ENCODE data around the gene BMP8A.
"Not testable (repeated sequence)": the region's sequence is repeated elsewhere in the genome, so short reads cannot be mapped to it uniquely, and the experiment has no call there.

BMP8A gene

GRCh38 chr1:39466413-39467107 lies 24.9 kb upstream of the BMP8A start:
- TF ChIP-seq POLR2A (IDR thresholded peaks at IDR 0.05; ENCODE audit: low read depth, low read length) (no peak), POLR2AphosphoS5 (IDR thresholded peaks at IDR 0.05; ENCODE audit: low read depth, low read length) (no peak), TAF1 (IDR thresholded peaks at IDR 0.05; ENCODE audit: borderline replicate concordance, low read depth, low read length) (no peak)
- no peak for FAIRE-seq
- no peak for DNase-seq (ENCODE audit: insufficient read length)

DNA sequence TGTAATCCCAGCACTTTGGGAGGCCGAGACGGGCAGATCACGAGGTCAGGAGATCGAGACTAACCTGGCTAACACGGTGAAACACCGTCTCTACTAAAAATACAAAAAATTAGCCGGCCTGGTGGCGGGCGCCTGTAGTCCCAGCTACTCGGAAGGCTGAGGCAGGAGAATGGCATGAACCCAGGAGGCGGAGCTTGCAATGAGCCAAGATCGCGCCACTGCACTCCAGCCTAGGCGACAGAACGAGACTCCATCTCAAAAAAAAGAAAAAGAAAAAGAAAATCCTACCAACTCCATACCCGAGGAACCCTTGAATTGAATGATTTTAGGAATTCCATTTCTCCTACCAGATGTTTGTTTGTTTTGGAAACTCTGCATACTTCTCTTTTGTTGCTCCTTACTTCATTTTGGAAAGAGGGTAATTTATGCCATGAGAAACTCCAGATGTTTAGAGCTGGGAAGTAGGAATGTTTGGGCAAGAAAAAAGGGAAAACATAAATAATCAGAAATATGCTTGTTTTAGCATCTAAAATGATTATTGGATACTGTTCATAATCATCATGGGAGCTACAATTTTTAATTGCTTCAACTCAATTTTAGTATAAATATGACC lies 24.2 kb upstream of the BMP8A start:
- FAIRE-seq; DNase-seq (ENCODE audit: insufficient read length): not testable (repeated sequence)

GRCh38 chr1:39469150-39469549 lies 22.3 kb upstream of the BMP8A start:
- TF ChIP-seq TAF1 (IDR thresholded peaks at IDR 0.05; ENCODE audit: borderline replicate concordance, low read depth, low read length) (no peak), POLR2A (IDR thresholded peaks at IDR 0.05; ENCODE audit: low read depth, low read length) (no peak), POLR2AphosphoS5 (IDR thresholded peaks at IDR 0.05; ENCODE audit: low read depth, low read length) (no peak)
- no peak for FAIRE-seq
- DNase-seq (ENCODE audit: insufficient read length), result no peak

- TF ChIP-seq POLR2AphosphoS5 (IDR thresholded peaks at IDR 0.05; ENCODE audit: low read depth, low read length), result no peak
- no peak for TF ChIP-seq TAF1 (IDR thresholded peaks at IDR 0.05; ENCODE audit: borderline replicate concordance, low read depth, low read length)
- no peak for TF ChIP-seq POLR2A (IDR thresholded peaks at IDR 0.05; ENCODE audit: low read depth, low read length)
- no peak for FAIRE-seq
- DNase-seq (ENCODE audit: insufficient read length), result no peak
These were observed 21.4 kb upstream of the BMP8A start for GRCh38 chr1:39470040-39470439.

DNA sequence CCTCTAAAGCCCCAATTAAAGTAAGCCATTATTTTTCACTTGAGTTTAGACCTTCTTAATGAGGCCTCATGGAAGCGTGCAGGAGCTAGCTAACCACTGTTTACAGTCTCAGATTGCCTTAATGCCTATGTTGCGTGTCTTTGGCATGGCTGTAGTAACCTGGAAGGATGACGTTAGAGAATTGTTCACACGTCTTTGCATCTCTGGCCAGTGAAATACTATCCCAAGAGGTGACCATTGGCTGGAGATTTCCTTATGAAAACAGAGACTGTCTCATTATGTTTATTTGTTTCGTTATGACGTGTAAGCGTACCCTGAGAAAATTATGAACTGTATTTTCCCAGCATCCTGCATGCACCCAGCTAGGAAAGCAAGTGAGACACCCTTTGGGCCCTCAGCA lies 18.6 kb upstream of the BMP8A start:
- DNase-seq (ENCODE audit: insufficient read length) (no peak), FAIRE-seq (no peak)
- TF ChIP-seq POLR2AphosphoS5 (IDR thresholded peaks at IDR 0.05; ENCODE audit: low read depth, low read length) (no peak), TAF1 (IDR thresholded peaks at IDR 0.05; ENCODE audit: borderline replicate concordance, low read depth, low read length) (no peak), POLR2A (IDR thresholded peaks at IDR 0.05; ENCODE audit: low read depth, low read length) (no peak)

DNA sequence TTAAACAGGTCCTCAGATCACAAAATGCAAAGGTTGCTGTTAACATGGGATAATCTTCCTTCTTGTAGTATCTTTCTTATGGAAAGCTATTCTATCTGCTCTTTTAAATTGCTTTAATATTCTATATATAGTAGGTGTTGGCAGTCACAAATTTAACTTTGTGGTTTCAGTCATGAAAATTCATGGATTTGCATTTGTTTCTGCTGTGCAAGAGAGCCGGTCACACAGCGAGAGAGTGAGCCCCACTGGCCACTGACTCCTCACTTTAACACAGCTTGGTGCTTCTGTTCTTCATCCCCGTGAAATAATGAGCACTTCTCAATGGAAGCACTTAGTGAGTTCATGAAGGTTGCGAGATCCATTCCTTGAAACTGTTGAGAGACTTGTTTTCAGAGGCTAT lies 18.1 kb upstream of the BMP8A start:
- no peak for FAIRE-seq
- no peak for DNase-seq (ENCODE audit: insufficient read length)
- TF ChIP-seq POLR2A (IDR thresholded peaks at IDR 0.05; ENCODE audit: low read depth, low read length) (no peak), POLR2AphosphoS5 (IDR thresholded peaks at IDR 0.05; ENCODE audit: low read depth, low read length) (no peak), TAF1 (IDR thresholded peaks at IDR 0.05; ENCODE audit: borderline replicate concordance, low read depth, low read length) (no peak)

DNA sequence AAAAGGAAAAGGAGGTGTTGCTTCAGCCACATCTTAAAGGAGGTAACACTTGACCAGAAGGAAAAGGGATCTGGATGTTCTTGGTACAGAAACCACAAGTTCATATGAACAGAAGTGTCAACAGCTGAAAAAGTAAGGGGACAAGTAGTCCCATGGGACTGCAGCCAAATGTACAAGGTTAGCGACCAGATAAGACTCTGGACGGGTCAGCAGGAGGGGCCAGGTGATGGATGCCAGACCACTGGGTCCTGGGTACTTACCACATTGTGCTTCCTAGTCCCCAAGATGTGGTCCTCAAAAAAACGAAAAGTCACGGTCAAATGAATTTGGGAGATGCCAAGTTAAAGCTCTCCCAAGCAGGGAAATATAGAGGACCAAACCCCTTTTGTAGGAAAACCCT lies 16.6 kb upstream of the BMP8A start:
- no peak for TF ChIP-seq POLR2A (IDR thresholded peaks at IDR 0.05; ENCODE audit: low read depth, low read length)
- TF ChIP-seq POLR2AphosphoS5 (IDR thresholded peaks at IDR 0.05; ENCODE audit: low read depth, low read length), result no peak
- TF ChIP-seq TAF1 (IDR thresholded peaks at IDR 0.05; ENCODE audit: borderline replicate concordance, low read depth, low read length), result no peak
- FAIRE-seq, result no peak
- no peak for DNase-seq (ENCODE audit: insufficient read length)

GRCh38 chr1:39475551-39475950 lies 15.9 kb upstream of the BMP8A start:
- DNase-seq (ENCODE audit: insufficient read length), result not testable (repeated sequence)
- FAIRE-seq, result peak; percentile 30

DNA sequence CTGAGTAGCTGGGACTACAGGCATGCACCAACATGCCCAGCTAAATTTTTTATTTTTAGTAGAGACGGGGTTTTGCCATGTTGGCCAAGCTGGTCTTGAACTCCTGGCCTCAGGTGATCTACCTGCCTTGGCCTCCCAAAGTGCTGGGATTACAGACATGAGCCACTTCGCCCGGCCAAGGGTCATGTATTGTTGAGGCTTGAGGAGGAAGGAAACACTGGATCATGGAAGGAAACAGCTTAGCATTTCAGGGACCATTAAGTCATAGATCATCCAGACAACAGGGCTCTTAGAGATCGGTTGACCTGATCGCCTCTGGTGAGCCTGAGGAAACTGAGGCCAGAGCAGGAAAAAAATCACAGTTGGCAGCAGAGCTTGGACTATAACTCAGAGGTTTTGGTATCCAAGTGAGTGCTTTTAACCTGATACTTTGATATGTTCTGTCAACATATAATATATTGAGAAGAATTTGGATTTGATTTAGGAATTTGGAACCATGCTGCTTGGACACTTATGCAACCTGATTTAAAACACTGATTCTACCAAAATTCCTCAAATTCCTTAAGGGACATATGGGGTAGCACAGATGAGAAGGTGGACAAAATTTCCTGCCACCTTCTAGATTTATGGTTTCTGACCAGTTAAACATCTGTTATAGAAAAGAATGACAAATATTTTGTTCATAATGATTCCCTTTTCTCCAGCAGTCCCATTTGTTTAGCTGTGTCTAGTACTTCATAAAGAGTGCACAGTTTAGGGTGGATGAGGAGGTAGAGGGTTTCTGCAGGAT lies 13.1 kb upstream of the BMP8A start:
- FAIRE-seq, result no peak
- DNase-seq (ENCODE audit: insufficient read length), result no peak
- TF ChIP-seq POLR2AphosphoS5 (IDR thresholded peaks at IDR 0.05; ENCODE audit: low read depth, low read length) (no peak), TAF1 (IDR thresholded peaks at IDR 0.05; ENCODE audit: borderline replicate concordance, low read depth, low read length) (no peak), POLR2A (IDR thresholded peaks at IDR 0.05; ENCODE audit: low read depth, low read length) (no peak)

GRCh38 chr1:39481289-39481688 lies 10.1 kb upstream of the BMP8A start:
- no peak for FAIRE-seq
- DNase-seq (ENCODE audit: insufficient read length), result no peak
- TF ChIP-seq POLR2AphosphoS5 (IDR thresholded peaks at IDR 0.05; ENCODE audit: low read depth, low read length), result no peak
- no peak for TF ChIP-seq POLR2A (IDR thresholded peaks at IDR 0.05; ENCODE audit: low read depth, low read length)
- no peak for TF ChIP-seq TAF1 (IDR thresholded peaks at IDR 0.05; ENCODE audit: borderline replicate concordance, low read depth, low read length)

GRCh38 chr1:39483276-39483675 lies 8.2 kb upstream of the BMP8A start:
- FAIRE-seq (no peak), DNase-seq (ENCODE audit: insufficient read length) (no peak)
- TF ChIP-seq TAF1 (IDR thresholded peaks at IDR 0.05; ENCODE audit: borderline replicate concordance, low read depth, low read length), result no peak

- no peak for DNase-seq (ENCODE audit: insufficient read length)
- no peak for TF ChIP-seq POLR2AphosphoS5 (IDR thresholded peaks at IDR 0.05; ENCODE audit: low read depth, low read length)
- TF ChIP-seq POLR2A (IDR thresholded peaks at IDR 0.05; ENCODE audit: low read depth, low read length), result no peak
- no peak for TF ChIP-seq TAF1 (IDR thresholded peaks at IDR 0.05; ENCODE audit: borderline replicate concordance, low read depth, low read length)
- no peak for FAIRE-seq
These were observed 6.9 kb upstream of the BMP8A start for GRCh38 chr1:39484564-39484963.

Measured in GM12892 (cell line).